ENCODE results near the gene CNKSR3. TPM values are rescaled to one million over a fixed set of nuclear protein-coding genes. Genes with fewer than 3 reads are reported as not detected.

Gene CNKSR3
- total RNA-seq (10 to 100 TPM in 1 of 2 donors, 1 to 10 TPM in 1; 4.9 to 17.0 TPM), polyA plus RNA-seq (ENCODE audit: insufficient read length in 2 of 2) (1 to 10 TPM; 8.7 to 8.9 TPM)
- long read RNA-seq, donor 1, full-length matches to known transcripts = 1 of 1 reads
- long read RNA-seq, donor 1, partial matches to known transcripts = 0 of 1 reads
- long read RNA-seq, donor 1, other reads (novel, unspliced or antisense) = 0 of 1 reads
- long read RNA-seq, donor 2 = 0 reads
- long read RNA-seq, donor 3 = 0 reads
- long read RNA-seq, donor 4, full-length matches to known transcripts = 2 of 2 reads
- long read RNA-seq, donor 4, partial matches to known transcripts = 0 of 2 reads
- long read RNA-seq, donor 4, other reads (novel, unspliced or antisense) = 0 of 2 reads

- under 1% methylated on average over 84 of the region's 86 CpGs for WGBS (ENCODE audit: insufficient coverage)
Measured at GRCh38 chr6:154510144-154510905, at the start of gene CNKSR3. Gene CNKSR3 (minus strand): TSS chr6:154510685. CDS start chr6:154510114, 571 bp downstream.

GRCh38 chr6:154558984-154559383, 48.5 kb upstream of the CNKSR3 start:
- Histone ChIP-seq H3K4me1 (ENCODE audit: control insufficient read depth, insufficient read depth, low read length) (no peaks in the 10 kb centered on the region), H3K36me3 (ENCODE audit: control insufficient read depth, insufficient read depth, low read length) (no peaks in the 10 kb centered on the region), H3K27ac (ENCODE audit: low read depth, low read length) (no peak overlapping the region), H3K27me3 (ENCODE audit: control insufficient read depth, insufficient read depth, low read length) (no peaks in the 10 kb centered on the region), H3K9me3 (ENCODE audit: control insufficient read depth, insufficient read depth, low read length) (no peaks in the 10 kb centered on the region), H3K4me3 (ENCODE audit: low read depth, low read length) (no peak overlapping the region)
- WGBS (ENCODE audit: insufficient coverage) = 60% methylated on average over 3 of the region's 5 CpGs
- no peak for DNase-seq (ENCODE audit: low read depth in 4 of 6, low spot score in 6 of 6)

More at GRCh38 chr6:154510144-154510905, at the start of gene CNKSR3:
- H3K9me3 ChIP-seq (ENCODE audit: control insufficient read depth, insufficient read depth, low read length) = no peaks in the 10 kb centered on the region
- H3K36me3 ChIP-seq (ENCODE audit: control insufficient read depth, insufficient read depth, low read length) = no peaks in the 10 kb centered on the region
- H3K27me3 ChIP-seq (ENCODE audit: control insufficient read depth, insufficient read depth, low read length) = no peaks in the 10 kb centered on the region
- H3K4me3 ChIP-seq (ENCODE audit: low read depth, low read length) = peak within 1 kb of the TSS; percentile 62
- peaks cover 15% of the 10 kb centered on the region for H3K4me1 ChIP-seq (ENCODE audit: control insufficient read depth, insufficient read depth, low read length)
- H3K27ac ChIP-seq (ENCODE audit: low read depth, low read length) = peak within 1 kb of the TSS; percentile 81
- peak; percentile 73 to 96 (median 82) for DNase-seq (ENCODE audit: low read depth in 4 of 6, low spot score in 6 of 6)

GRCh38 chr6:154558513-154558912, 48.0 kb upstream of the CNKSR3 start:
- H3K27ac ChIP-seq (ENCODE audit: low read depth, low read length) = no peak overlapping the region
- H3K9me3 ChIP-seq (ENCODE audit: control insufficient read depth, insufficient read depth, low read length) = no peaks in the 10 kb centered on the region
- no peak for DNase-seq (ENCODE audit: low read depth in 4 of 6, low spot score in 6 of 6)
- no peak overlapping the region for H3K4me3 ChIP-seq (ENCODE audit: low read depth, low read length)
- H3K27me3 ChIP-seq (ENCODE audit: control insufficient read depth, insufficient read depth, low read length) = no peaks in the 10 kb centered on the region
- no peaks in the 10 kb centered on the region for H3K36me3 ChIP-seq (ENCODE audit: control insufficient read depth, insufficient read depth, low read length)
- 97% methylated on average over 5 of the region's 6 CpGs for WGBS (ENCODE audit: insufficient coverage)
- no peaks in the 10 kb centered on the region for H3K4me1 ChIP-seq (ENCODE audit: control insufficient read depth, insufficient read depth, low read length)

GRCh38 chr6:154555073-154555677, 44.7 kb upstream of the CNKSR3 start:
- Histone ChIP-seq H3K9me3 (ENCODE audit: control insufficient read depth, insufficient read depth, low read length) (no peaks in the 10 kb centered on the region), H3K36me3 (ENCODE audit: control insufficient read depth, insufficient read depth, low read length) (no peaks in the 10 kb centered on the region), H3K4me3 (ENCODE audit: low read depth, low read length) (no peak overlapping the region), H3K27ac (ENCODE audit: low read depth, low read length) (no peak overlapping the region), H3K4me1 (ENCODE audit: control insufficient read depth, insufficient read depth, low read length) (no peaks in the 10 kb centered on the region), H3K27me3 (ENCODE audit: control insufficient read depth, insufficient read depth, low read length) (no peaks in the 10 kb centered on the region)
- 60% methylated on average over 2 of the region's 7 CpGs for WGBS (ENCODE audit: insufficient coverage)
- peak in 1 of 6 donors; percentile 48 for DNase-seq (ENCODE audit: low read depth in 4 of 6, low spot score in 6 of 6)

GRCh38 chr6:154554491-154554890, 44.0 kb upstream of the CNKSR3 start:
- no peaks in the 10 kb centered on the region for H3K4me1 ChIP-seq (ENCODE audit: control insufficient read depth, insufficient read depth, low read length)
- no peak overlapping the region for H3K27ac ChIP-seq (ENCODE audit: low read depth, low read length)
- H3K9me3 ChIP-seq (ENCODE audit: control insufficient read depth, insufficient read depth, low read length) = no peaks in the 10 kb centered on the region
- DNase-seq (ENCODE audit: low read depth in 4 of 6, low spot score in 6 of 6) = no peak
- H3K36me3 ChIP-seq (ENCODE audit: control insufficient read depth, insufficient read depth, low read length) = no peaks in the 10 kb centered on the region
- H3K27me3 ChIP-seq (ENCODE audit: control insufficient read depth, insufficient read depth, low read length) = no peaks in the 10 kb centered on the region
- H3K4me3 ChIP-seq (ENCODE audit: low read depth, low read length) = no peak overlapping the region
- WGBS (ENCODE audit: insufficient coverage) = 94% methylated on average over 3 of the region's 6 CpGs

- H3K9me3 ChIP-seq (ENCODE audit: control insufficient read depth, insufficient read depth, low read length) = no peaks in the 10 kb centered on the region
- no peaks in the 10 kb centered on the region for H3K36me3 ChIP-seq (ENCODE audit: control insufficient read depth, insufficient read depth, low read length)
- no peak overlapping the region for H3K27ac ChIP-seq (ENCODE audit: low read depth, low read length)
- H3K27me3 ChIP-seq (ENCODE audit: control insufficient read depth, insufficient read depth, low read length) = no peaks in the 10 kb centered on the region
- no peak for DNase-seq (ENCODE audit: low read depth in 4 of 6, low spot score in 6 of 6)
- H3K4me3 ChIP-seq (ENCODE audit: low read depth, low read length) = no peak overlapping the region
- H3K4me1 ChIP-seq (ENCODE audit: control insufficient read depth, insufficient read depth, low read length) = peaks cover 16% of the 10 kb centered on the region
Measured at GRCh38 chr6:154550779-154551178, 40.3 kb upstream of the CNKSR3 start.

GRCh38 chr6:154549179-154549578, 38.7 kb upstream of the CNKSR3 start:
- Histone ChIP-seq H3K27ac (ENCODE audit: low read depth, low read length) (no peak overlapping the region), H3K4me3 (ENCODE audit: low read depth, low read length) (no peak overlapping the region), H3K9me3 (ENCODE audit: control insufficient read depth, insufficient read depth, low read length) (no peaks in the 10 kb centered on the region), H3K27me3 (ENCODE audit: control insufficient read depth, insufficient read depth, low read length) (no peaks in the 10 kb centered on the region), H3K36me3 (ENCODE audit: control insufficient read depth, insufficient read depth, low read length) (no peaks in the 10 kb centered on the region), H3K4me1 (ENCODE audit: control insufficient read depth, insufficient read depth, low read length) (peaks cover 16% of the 10 kb centered on the region)
- 89% methylated on average over 5 of the region's 6 CpGs for WGBS (ENCODE audit: insufficient coverage)
- no peak for DNase-seq (ENCODE audit: low read depth in 4 of 6, low spot score in 6 of 6)

- H3K9me3 ChIP-seq (ENCODE audit: control insufficient read depth, insufficient read depth, low read length) = no peaks in the 10 kb centered on the region
- no peaks in the 10 kb centered on the region for H3K27me3 ChIP-seq (ENCODE audit: control insufficient read depth, insufficient read depth, low read length)
- no peak overlapping the region for H3K4me3 ChIP-seq (ENCODE audit: low read depth, low read length)
- peaks cover 16% of the 10 kb centered on the region for H3K4me1 ChIP-seq (ENCODE audit: control insufficient read depth, insufficient read depth, low read length)
- DNase-seq (ENCODE audit: low read depth in 4 of 6, low spot score in 6 of 6) = peak in 4 of 6 donors; percentile 15 to 78 (median 62)
- 28% methylated on average over 8 of the region's 8 CpGs for WGBS (ENCODE audit: insufficient coverage)
- no peaks in the 10 kb centered on the region for H3K36me3 ChIP-seq (ENCODE audit: control insufficient read depth, insufficient read depth, low read length)
- peak overlapping the region; percentile 47 for H3K27ac ChIP-seq (ENCODE audit: low read depth, low read length)
Measured at GRCh38 chr6:154548130-154548830, 37.8 kb upstream of the CNKSR3 start.

GRCh38 chr6:154543628-154544027, 33.1 kb upstream of the CNKSR3 start:
- 71% methylated on average over 2 of the region's 5 CpGs for WGBS (ENCODE audit: insufficient coverage)

More at GRCh38 chr6:154543628-154544027, 33.1 kb upstream of the CNKSR3 start:
- Histone ChIP-seq H3K4me1 (ENCODE audit: control insufficient read depth, insufficient read depth, low read length) (peaks cover 9% of the 10 kb centered on the region), H3K9me3 (ENCODE audit: control insufficient read depth, insufficient read depth, low read length) (no peaks in the 10 kb centered on the region), H3K36me3 (ENCODE audit: control insufficient read depth, insufficient read depth, low read length) (no peaks in the 10 kb centered on the region), H3K27me3 (ENCODE audit: control insufficient read depth, insufficient read depth, low read length) (no peaks in the 10 kb centered on the region), H3K4me3 (ENCODE audit: low read depth, low read length) (no peak overlapping the region), H3K27ac (ENCODE audit: low read depth, low read length) (no peak overlapping the region)
- DNase-seq (ENCODE audit: low read depth in 4 of 6, low spot score in 6 of 6) = no peak

Data from spinal cord (tissue), 10 donors.